Calu3 (cell line): Measurements from ENCODE around the gene UBASH3B. TPM values are rescaled to one million over a fixed set of nuclear protein-coding genes. Genes with fewer than 3 reads are reported as not detected.
A peak's percentile ranks its signal among the peaks of the same experiment; 100 is the strongest.

ENCODE experiments used
- BruUV-seq: library from RNA; stranded (reverse); fragments of 400-500 nt; replicated peaks from 2 replicates; lab custom pipeline; 2021; lab: Mats Ljungman, UMichigan
- CTCF ChIA-PET: fragments of 300-600 bp; sonication (Branson Sonifier 250); formaldehyde crosslinking; loops from one replicate; lab custom pipeline; 2022; ENCODE audit warnings: antibody characterized with exemption; lab: Charles Lee
- DNase-seq: peaks from one replicate; pipeline ENCODE4 v3.0.0; 2022
- H3K27ac Mint-ChIP-seq: one replicate; pipeline ENCODE4 v1.8.0; 2022; ENCODE audit warnings: mixed read lengths; ENCODE audit not compliant: unreplicated experiment
- H3K27me3 Mint-ChIP-seq: one replicate; pipeline ENCODE4 v1.8.0; 2022; ENCODE audit warnings: mixed read lengths; ENCODE audit not compliant: unreplicated experiment
- H3K36me3 Mint-ChIP-seq: one replicate; pipeline ENCODE4 v1.8.0; 2022; ENCODE audit warnings: mild to moderate bottlenecking, moderate library complexity, mixed read lengths; ENCODE audit not compliant: insufficient read depth, unreplicated experiment
- H3K4me1 Mint-ChIP-seq: one replicate; pipeline ENCODE4 v1.8.0; 2022; ENCODE audit warnings: mild to moderate bottlenecking, low read depth, mixed read lengths; ENCODE audit not compliant: unreplicated experiment
- H3K4me3 Mint-ChIP-seq: one replicate; pipeline ENCODE4 v1.8.0; 2022; ENCODE audit warnings: mild to moderate bottlenecking, low read depth, moderate library complexity, mixed read lengths; ENCODE audit not compliant: unreplicated experiment
- H3K9me3 Mint-ChIP-seq: one replicate; pipeline ENCODE4 v1.8.0; 2022; ENCODE audit warnings: low read depth, mixed read lengths; ENCODE audit not compliant: unreplicated experiment
- intact Hi-C: fragments of 100-400 bp; cut with micrococcal nuclease; formaldehyde crosslinking; loops from one replicate; pipeline ENCODE4 v1.10.0; 2022; ENCODE audit not compliant: unreplicated experiment
- total RNA-seq: library from RNA; stranded (reverse); gene quantifications from 2 replicates; pipeline ENCODE4 v1.2.3, GENCODE V29; 2022
- TF ChIP-seq, protein P1 (sequence below): fragments of 200-600 bp; IDR thresholded peaks from one replicate; pipeline ENCODE4 v1.8.0; 2022; ENCODE audit warnings: antibody characterized with exemption; ENCODE audit not compliant: unreplicated experiment

Gene UBASH3B
- total RNA-seq, 1 experiment from 2014 or later: 74.9 TPM

GRCh38 chr11:122666743-122667142 lies 11.2 kb downstream of the UBASH3B start:
- Mint-ChIP-seq H3K27ac (no peak overlapping the region), H3K4me1 (peaks cover 33% of the 10 kb centered on the region), H3K4me3 (no peak overlapping the region), H3K36me3 (peaks cover 31% of the 10 kb centered on the region), H3K27me3 (no peaks in the 10 kb centered on the region), H3K9me3 (peaks cover 3% of the 10 kb centered on the region)
- TF ChIP-seq, protein P1, sequence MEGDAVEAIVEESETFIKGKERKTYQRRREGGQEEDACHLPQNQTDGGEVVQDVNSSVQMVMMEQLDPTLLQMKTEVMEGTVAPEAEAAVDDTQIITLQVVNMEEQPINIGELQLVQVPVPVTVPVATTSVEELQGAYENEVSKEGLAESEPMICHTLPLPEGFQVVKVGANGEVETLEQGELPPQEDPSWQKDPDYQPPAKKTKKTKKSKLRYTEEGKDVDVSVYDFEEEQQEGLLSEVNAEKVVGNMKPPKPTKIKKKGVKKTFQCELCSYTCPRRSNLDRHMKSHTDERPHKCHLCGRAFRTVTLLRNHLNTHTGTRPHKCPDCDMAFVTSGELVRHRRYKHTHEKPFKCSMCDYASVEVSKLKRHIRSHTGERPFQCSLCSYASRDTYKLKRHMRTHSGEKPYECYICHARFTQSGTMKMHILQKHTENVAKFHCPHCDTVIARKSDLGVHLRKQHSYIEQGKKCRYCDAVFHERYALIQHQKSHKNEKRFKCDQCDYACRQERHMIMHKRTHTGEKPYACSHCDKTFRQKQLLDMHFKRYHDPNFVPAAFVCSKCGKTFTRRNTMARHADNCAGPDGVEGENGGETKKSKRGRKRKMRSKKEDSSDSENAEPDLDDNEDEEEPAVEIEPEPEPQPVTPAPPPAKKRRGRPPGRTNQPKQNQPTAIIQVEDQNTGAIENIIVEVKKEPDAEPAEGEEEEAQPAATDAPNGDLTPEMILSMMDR: no peak
- CTCF ChIA-PET: interaction anchor here (0.6 kb wide), 1 partner anchor 444 kb away, joined by 5 read pairs; no protein-coding TSS in a partner anchor
- intact Hi-C loops: no loop called here
- no TSS peak for BruUV-seq
- DNase-seq: no peak

GRCh38 chr11:122668562-122669090 lies 13.1 kb downstream of the UBASH3B start:
- DNase-seq: no peak
- H3K27ac Mint-ChIP-seq: peak overlapping the region; percentile 25

DNA sequence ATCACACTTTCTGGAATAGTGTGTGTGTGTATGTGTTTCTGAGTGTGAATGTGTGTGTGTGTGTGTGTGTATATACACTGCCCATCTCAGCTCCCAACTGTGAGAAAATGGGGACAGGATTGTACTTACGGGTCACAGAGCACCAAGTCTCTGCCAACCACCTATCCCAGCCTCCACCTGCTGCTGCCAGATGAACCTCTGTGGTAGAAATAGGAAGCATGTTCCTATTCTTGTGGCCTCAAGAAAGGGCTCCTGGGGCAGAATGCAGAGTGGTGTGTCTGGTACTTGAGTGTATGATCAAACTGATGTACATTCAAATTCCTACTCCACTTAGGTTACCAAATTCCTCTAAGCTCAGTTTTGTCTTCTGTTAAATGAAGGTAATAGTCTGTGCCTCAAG lies 14.6 kb downstream of the UBASH3B start:
- intact Hi-C loops: no loop called here
- Mint-ChIP-seq H3K36me3 (peaks cover 29% of the 10 kb centered on the region), H3K9me3 (peaks cover 3% of the 10 kb centered on the region), H3K27me3 (no peaks in the 10 kb centered on the region), H3K4me3 (no peak overlapping the region), H3K27ac (no peak overlapping the region), H3K4me1 (peaks cover 50% of the 10 kb centered on the region)
- no TSS peak for BruUV-seq
- CTCF ChIA-PET: no interaction called here
- TF ChIP-seq, protein P1: no peak
- no peak for DNase-seq

More at GRCh38 chr11:122668562-122669090, 13.1 kb downstream of the UBASH3B start:
- Mint-ChIP-seq H3K9me3 (peaks cover 3% of the 10 kb centered on the region), H3K27me3 (no peaks in the 10 kb centered on the region), H3K36me3 (peaks cover 26% of the 10 kb centered on the region), H3K4me3 (peak overlapping the region; percentile 7), H3K4me1 (peaks cover 45% of the 10 kb centered on the region)
- BruUV-seq: no TSS peak
- CTCF ChIA-PET: no interaction called here
- TF ChIP-seq, protein P1: no peak
- intact Hi-C loops: no loop called here

DNA sequence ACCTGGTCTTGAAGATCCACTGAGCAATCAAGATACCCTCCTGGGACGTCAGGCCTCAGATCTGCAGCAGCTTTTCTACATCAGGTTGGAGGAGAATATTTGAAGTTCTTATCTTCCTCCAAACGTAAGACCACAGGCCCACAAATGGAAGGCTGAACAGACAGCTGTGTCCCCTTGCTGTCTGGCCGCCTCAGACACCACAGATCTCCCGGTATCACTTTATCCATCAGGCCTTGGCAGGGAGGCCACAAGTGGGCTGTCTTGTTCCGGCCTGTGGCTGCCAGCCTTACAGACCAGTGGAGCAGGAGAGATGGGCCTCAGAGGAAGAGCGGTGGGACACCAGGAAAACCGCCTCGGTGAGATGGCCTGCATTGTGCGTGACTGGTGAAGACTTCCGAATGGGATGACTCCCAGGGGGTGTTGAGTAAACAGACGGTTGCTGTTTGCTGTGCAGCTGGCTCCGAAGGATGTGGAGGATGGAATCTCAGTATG lies 15.9 kb downstream of the UBASH3B start:
- Mint-ChIP-seq H3K27ac (no peak overlapping the region), H3K27me3 (no peaks in the 10 kb centered on the region), H3K4me1 (peaks cover 58% of the 10 kb centered on the region), H3K9me3 (peaks cover 3% of the 10 kb centered on the region), H3K4me3 (no peak overlapping the region), H3K36me3 (peaks cover 35% of the 10 kb centered on the region)
- BruUV-seq: no TSS peak
- TF ChIP-seq, protein P1: no peak
- intact Hi-C loops: no loop called here
- CTCF ChIA-PET: no interaction called here
- DNase-seq: no peak
